HFF-Myc (cell line): ENCODE data around the gene FGA.

Source experiments
- DNase-seq: peaks from one replicate; pipeline ENCODE4 v3.0.0-alpha.2; 2011; ENCODE audit warnings: low read depth; ENCODE audit errors: extremely low read depth
- H3K4me3 ChIP-seq: replicated peaks from 2 replicates; pipeline ENCODE4 v1.5.1; 2011; ENCODE audit warnings: low read depth, mild to moderate bottlenecking, control low read depth, low read length
- CTCF ChIP-seq: IDR thresholded peaks from 2 replicates; pipeline ENCODE4 v1.5.1; 2012; ENCODE audit warnings: mild to moderate bottlenecking, low read depth, low read length, control low read depth; ENCODE audit errors: missing control alignments

The FGA gene

GRCh38 chr4:154588198-154588597, 2.3 kb downstream of the FGA start:
- H3K4me3 ChIP-seq: no peak overlapping the region
- no peak for DNase-seq
- TF ChIP-seq CTCF: no peak

GRCh38 chr4:154586296-154587033, 4.1 kb downstream of the FGA start:
- no peak for DNase-seq
- TF ChIP-seq CTCF: no peak
- no peak overlapping the region for H3K4me3 ChIP-seq

GRCh38 chr4:154585369-154586018, 5.0 kb downstream of the FGA start:
- TF ChIP-seq CTCF: no peak
- DNase-seq: no peak
- H3K4me3 ChIP-seq: no peak overlapping the region

GRCh38 chr4:154584259-154584658, 6.3 kb downstream of the FGA start:
- no peak for TF ChIP-seq CTCF
- no peak for DNase-seq
- no peak overlapping the region for H3K4me3 ChIP-seq

- DNase-seq: no peak
- no peak overlapping the region for H3K4me3 ChIP-seq
- no peak for TF ChIP-seq CTCF
Observed at GRCh38 chr4:154583677-154584076, 6.9 kb downstream of the FGA start.

- no peak for DNase-seq
- no peak for TF ChIP-seq CTCF
Observed at GRCh38 chr4:154583230-154583629, 7.3 kb downstream of the FGA start.

More at GRCh38 chr4:154583230-154583629, 7.3 kb downstream of the FGA start:
- no peak overlapping the region for H3K4me3 ChIP-seq
